Measurements from ENCODE around the gene POU6F2.

GRCh38 chr7:39044489-39044888, 66.8 kb downstream of the POU6F2 start:
- no peak for TF ChIP-seq E2F5 (CRISPR knock-in tag; IDR thresholded peaks at IDR 0.05)
- no peak for TF ChIP-seq CTCF (IDR thresholded peaks at IDR 0.05)
- no peak for TF ChIP-seq SP1 (CRISPR knock-in tag; conservative IDR thresholded peaks at IDR 0.05)
- no peak for TF ChIP-seq IRF2 (CRISPR knock-in tag; IDR thresholded peaks at IDR 0.05; ENCODE audit: borderline replicate concordance, low read depth)
- TF ChIP-seq STAT6 (CRISPR knock-in tag; conservative IDR thresholded peaks at IDR 0.05; ENCODE audit: low read depth), result no peak
- no peak for TF ChIP-seq CREB1 (CRISPR knock-in tag; IDR thresholded peaks at IDR 0.05)
- no peak for TF ChIP-seq TEAD4 (CRISPR knock-in tag; IDR thresholded peaks at IDR 0.05)
- TF ChIP-seq ZBTB43 (CRISPR knock-in tag; IDR thresholded peaks at IDR 0.05), result no peak
